Measurements from ENCODE around the gene KRTAP10-9.

GRCh38 chr21:44664691-44665090 is 37.8 kb downstream of the KRTAP10-9 start:
- no peak for TF ChIP-seq CTCF (IDR thresholded peaks at IDR 0.05; ENCODE audit: insufficient read depth, low read length, poor library complexity, severe bottlenecking)
- TF ChIP-seq EZH2phosphoT487 (conservative IDR thresholded peaks at IDR 0.05; ENCODE audit: low read length) = no peak
